K562 (cell line): Measurements from ENCODE around the gene ZNF500. TPM values are rescaled to one million over a fixed set of nuclear protein-coding genes. Genes with fewer than 3 reads are reported as not detected.

Experiments
- ATAC-seq: fragments of 200-7000 bp; cut with Tn5 transposase; 3 replicates; pipeline ENCODE4 v1.9.1; 2020; ENCODE audit warnings: moderate library complexity
- BruUV-seq: library from RNA; stranded (reverse); fragments of 400-500 nt; replicated peaks from 2 replicates; lab custom pipeline; 2021; lab: Mats Ljungman, UMichigan
- CTCF ChIA-PET: fragments of 300-600 bp; formaldehyde crosslinking; extraction: SDS; loops from one replicate; lab custom pipeline; 2021; ENCODE audit warnings: low intra/inter-chr PET ratio; lab: Yijun Ruan, JAX
- POLR2A ChIA-PET: fragments of 300-600, 350-650 bp; sonication (Branson Sonifier 250); formaldehyde crosslinking; extraction: SDS; loops from one replicate; lab custom pipeline; 2021; ENCODE audit warnings: antibody characterized with exemption, inconsistent platforms; lab: Yijun Ruan, JAX
- DNase-seq, 4 experiments: peaks; one replicate each; pipeline versions ENCODE4 v3.0.0 to v3.0.0-alpha.2; 2011 to 2018; ENCODE audit warnings: low spot score in 3 of 4, mixed read lengths in 3 of 4; ENCODE audit errors: extremely low read depth in 1 of 4
- FAIRE-seq: peaks from 2 replicates; lab custom pipeline; 2011; peaks lifted over from hg19 to GRCh38; lab: Jason Lieb, UNC
- H2AFZ ChIP-seq: 2 replicates; pipeline ENCODE4 v1.6.0; 2011; ENCODE audit warnings: low read depth, low read length, control low read depth, inconsistent platforms
- H3K27ac ChIP-seq: fragments of 200-600 bp; 3 replicates; pipeline ENCODE4 v1.8.0; 2011; ENCODE audit warnings: low read depth, mild to moderate bottlenecking, control low read depth, inconsistent platforms, low read length, moderate library complexity, mixed read lengths; ENCODE audit errors: extremely low read depth
- H3K27me3 ChIP-seq, 2 experiments: fragments of 300-600 bp in 1 of 2; 2 replicates in 1 of 2; 3 replicates in 1 of 2; pipeline versions ENCODE4 v1.6.0 to v1.8.0; 2011; ENCODE audit warnings: inconsistent platforms in 2 of 2, low read length in 2 of 2, mild to moderate bottlenecking in 1 of 2, mixed read lengths in 1 of 2, moderate library complexity in 1 of 2; ENCODE audit not compliant: control insufficient read depth in 2 of 2, insufficient read depth in 2 of 2
- H3K36me3 ChIP-seq: fragments of 300-600 bp; 3 replicates; pipeline ENCODE4 v1.8.0; 2011; ENCODE audit warnings: mild to moderate bottlenecking, low read length, inconsistent platforms; ENCODE audit not compliant: control insufficient read depth, insufficient read depth
- H3K4me1 ChIP-seq, 2 experiments: fragments of 200-600 bp in 1 of 2; replicated peaks in 1 of 2; 2 replicates in 1 of 2; 3 replicates in 1 of 2; pipeline versions ENCODE4 v1.5.1 to v1.8.0; 2011; ENCODE audit warnings: inconsistent platforms in 2 of 2, low read length in 2 of 2, mild to moderate bottlenecking in 1 of 2, mixed read lengths in 1 of 2, moderate library complexity in 1 of 2; ENCODE audit not compliant: control insufficient read depth in 2 of 2, insufficient read depth in 2 of 2
- H3K4me2 ChIP-seq: 2 replicates; pipeline ENCODE4 v1.6.1; 2011; ENCODE audit warnings: low read length, control low read depth, inconsistent platforms, mixed read lengths; ENCODE audit not compliant: insufficient read depth
- H3K4me3 ChIP-seq: fragments of 200-600 bp; sonication (generic), shearing (Covaris generic); 2 replicates; pipeline ENCODE4 v1.5.1; 2016; ENCODE audit warnings: control low read depth, inconsistent platforms
- H3K79me2 ChIP-seq: fragments of 200-600 bp; 3 replicates; pipeline ENCODE4 v1.8.0; 2011; ENCODE audit warnings: low read length, inconsistent platforms; ENCODE audit not compliant: control insufficient read depth, insufficient read depth
- H3K9ac ChIP-seq, 2 experiments: 2 replicates each; pipeline versions ENCODE4 v1.6.0 to v1.6.1; 2011; ENCODE audit warnings: low read depth in 2 of 2, low read length in 2 of 2, control low read depth in 1 of 2, inconsistent platforms in 1 of 2, mild to moderate bottlenecking in 1 of 2, mixed read lengths in 1 of 2; ENCODE audit not compliant: insufficient read depth in 1 of 2
- H3K9me1 ChIP-seq: one replicate; pipeline ENCODE4 v1.6.0; 2011; ENCODE audit warnings: inconsistent platforms, mild to moderate bottlenecking, low read length, moderate library complexity; ENCODE audit not compliant: control insufficient read depth, insufficient read depth
- H3K9me3 ChIP-seq: replicated peaks from 2 replicates; pipeline ENCODE4 v1.5.1; 2011; ENCODE audit warnings: low read depth, low read length, inconsistent platforms; ENCODE audit not compliant: control insufficient read depth, insufficient read depth
- H4K20me1 ChIP-seq: replicated peaks from 2 replicates; pipeline ENCODE4 v1.6.1; 2011; ENCODE audit warnings: low read length, inconsistent platforms, mixed read lengths; ENCODE audit not compliant: control insufficient read depth, insufficient read depth
- ERF ChIP-seq: fragments of 450-650 bp; formaldehyde crosslinking; IDR thresholded peaks from 2 replicates; pipeline ENCODE4 v1.4.0; 2020; ENCODE audit warnings: mild to moderate bottlenecking, mixed read lengths
- FOXK2 ChIP-seq, 2 experiments: fragments of 450-650 bp; IDR thresholded peaks in 1 of 2; conservative IDR thresholded peaks in 1 of 2; 2 replicates each; pipeline ENCODE4 v1.6.1; 2016; ENCODE audit warnings: low read depth in 2 of 2, mild to moderate bottlenecking in 1 of 2
- LARP7 ChIP-seq: fragments of 450-650 bp; IDR thresholded peaks from 2 replicates; pipeline ENCODE4 v1.6.1; 2016
- MAFG ChIP-seq: fragments of 450-650 bp; conservative IDR thresholded peaks from 2 replicates; pipeline ENCODE4 v1.6.1; 2016; ENCODE audit warnings: missing genetic modification characterization, missing compliant biosample characterization
- NFIX ChIP-seq: fragments of 250-450 bp; sonication (Bioruptor Pico); IDR thresholded peaks from 2 replicates; pipeline ENCODE4 v1.4.0; 2020; ENCODE audit warnings: low read depth, mild to moderate bottlenecking, moderate library complexity
- POLR2G ChIP-seq: fragments of 200-400 bp; formaldehyde crosslinking; IDR thresholded peaks from 2 replicates; pipeline ENCODE4 v1.6.1; 2017; ENCODE audit warnings: low read depth, mild to moderate bottlenecking, antibody characterized with exemption, low read length, moderate library complexity
- RBFOX2 ChIP-seq: fragments of 200-400 bp; formaldehyde crosslinking; IDR thresholded peaks from 2 replicates; pipeline ENCODE4 v1.6.1; 2017; ENCODE audit warnings: low read depth, mild to moderate bottlenecking, low read length, moderate library complexity
- SNRNP70 ChIP-seq: fragments of 200-400 bp; formaldehyde crosslinking; optimal IDR thresholded peaks from 2 replicates; pipeline ENCODE3; 2017; ENCODE audit warnings: low read depth, low read length
- ZBTB1 ChIP-seq: sonication (generic); formaldehyde crosslinking; IDR thresholded peaks from 2 replicates; pipeline ENCODE4 v1.8.1; 2023; ENCODE audit warnings: missing genetic modification reagents, low read depth, mild to moderate bottlenecking, borderline replicate concordance
- ZBTB12 ChIP-seq: fragments of 250-450 bp; sonication (Bioruptor Pico); IDR thresholded peaks from 2 replicates; pipeline ENCODE4 v1.4.0; 2020
- ZNF395 ChIP-seq: fragments of 200-800 bp; sonication (Bioruptor generic); IDR thresholded peaks from 2 replicates; pipeline ENCODE4 v1.6.1; 2017; ENCODE audit warnings: missing genetic modification characterization, missing compliant biosample characterization
- WGBS: fragments of 100-300 bp; shearing (Covaris generic); methylation state at CpG from one replicate; pipeline ENCODE4 v1.1.6; 2016; ENCODE audit warnings: low coverage, mixed read lengths; ENCODE audit not compliant: insufficient coverage; ENCODE audit errors: missing lambda C conversion rate; 5-methylcytosine and 5-hydroxymethylcytosine counted together
- in situ Hi-C: fragments of 300-500 bp; cut with MboI; formaldehyde crosslinking; loops from 4 replicates; pipeline ENCODE4 v1.15.0; 2018; ENCODE audit warnings: inconsistent platforms, mixed read lengths
- intact Hi-C: fragments of 100-400 bp; cut with micrococcal nuclease; formaldehyde crosslinking; loops from 2 replicates; pipeline ENCODE4 v1.14.2; 2022
- polyA plus RNA-seq, 8 experiments: library from polyadenylated mRNA; depleted of rRNA in 4 of 8; stranded (reverse) in 5 of 8; unstranded in 3 of 8; fragments of >200 nt; fragmentation: Nextera tagmentation in 2 of 8; fragmentation: Illumina TruSeq in 1 of 8; extraction: Ambion mirVana in 2 of 8; extraction: Trizol in 1 of 8; gene quantifications; 2 replicates each; pipeline versions ENCODE4 v1.2.1 to v1.2.3, GENCODE V29; 2011 to 2014; ENCODE audit warnings: inconsistent platforms in 1 of 8, missing spikeins in 1 of 8
- total RNA-seq, 7 experiments: library from RNA; depleted of rRNA in 6 of 7; stranded (reverse); fragments of >200 nt in 6 of 7; fragmentation: Illumina TruSeq in 2 of 7; extraction: Trizol in 2 of 7; gene quantifications; 2 replicates each; pipeline versions ENCODE4 v1.2.1 to v1.2.3, GENCODE V29; 2011 to 2021; ENCODE audit warnings: low replicate concordance in 1 of 7

ZNF500 gene
- total and polyA plus RNA-seq, 9 of the 15 experiments (the other 6 are each of a cell fraction or from before 2014, with no cell fraction given) = 0.80 to 20.8 (median 5.3) TPM

GRCh38 chr16:4762205-4762604 lies 4.8 kb downstream of the ZNF500 start:
- FAIRE-seq (no peak), DNase-seq (no peak), ATAC-seq (no peak)
- intact Hi-C loops (no loop called here), in situ Hi-C loops (no loop called here)
- Histone ChIP-seq H3K9me3 (no peaks in the 10 kb centered on the region), H3K79me2 (peaks cover 21% of the 10 kb centered on the region), H3K9ac (peak overlapping the region in 1 of 2 experiments; percentile 20; a peak in 1 of 4 replicates), H3K4me2 (no peak overlapping the region), H4K20me1 (no peaks in the 10 kb centered on the region), H3K27me3 (no peaks in the 10 kb centered on the region), H3K4me1 (peaks cover 8 to 32% of the 10 kb centered on the region in 2 experiments), H2AFZ (no peak overlapping the region), H3K9me1 (no peaks in the 10 kb centered on the region), H3K36me3 (peaks cover 66% of the 10 kb centered on the region; the same call in 2 of the 3 replicates), H3K4me3 (no peak overlapping the region), H3K27ac (no peak overlapping the region)
- 79% methylated on average over 9 of the region's 9 CpGs for WGBS
- BruUV-seq = no TSS peak
- CTCF ChIA-PET = no interaction called here
- TF ChIP-seq RBFOX2 = peak; percentile 52
- TF ChIP-seq FOXK2 (conservative IDR thresholded peaks at IDR 0.05 in 1 of 2, IDR thresholded peaks at IDR 0.05 in 1 of 2; ENCODE audit: low read depth in 2 of 2) = no peak
- POLR2A ChIA-PET = interaction anchor here (0.6 to 1.1 kb wide), 3 partner anchors 15 to 310 kb away, joined by 3 read pairs; no protein-coding TSS in a partner anchor

GRCh38 chr16:4760221-4760910 lies 6.6 kb downstream of the ZNF500 start:
- no peak for FAIRE-seq
- intact Hi-C loops = no loop called here
- POLR2A ChIA-PET = interaction anchor here (0.6 to 1.2 kb wide), 4 partner anchors 9 to 294 kb away, joined by 3 to 5 read pairs (median 3); no protein-coding TSS in a partner anchor

More at GRCh38 chr16:4760221-4760910, 6.6 kb downstream of the ZNF500 start:
- H3K4me3 ChIP-seq = no peak overlapping the region
- CTCF ChIA-PET = no interaction called here
- no peak for ATAC-seq
- peaks cover 76% of the 10 kb centered on the region for H3K36me3 ChIP-seq
- TF ChIP-seq ERF (CRISPR knock-in tag) = no peak
- TF ChIP-seq POLR2G = peak; percentile 33; the same call in 1 of the 2 replicates
- TF ChIP-seq SNRNP70 = no peak
- no peak for TF ChIP-seq ZBTB12 (CRISPR knock-in tag)
- TF ChIP-seq MAFG (tag) = no peak
- no peak for TF ChIP-seq ZBTB1
- TF ChIP-seq ZNF395 (CRISPR knock-in tag) = no peak
- peak; percentile 28; the same call in 1 of the 2 replicates for TF ChIP-seq RBFOX2
- TF ChIP-seq LARP7 = no peak
- no peak for TF ChIP-seq NFIX
- H3K79me2 ChIP-seq = peaks cover 4% of the 10 kb centered on the region; the same call in 1 of the 3 replicates
- no TSS peak for BruUV-seq
- H4K20me1 ChIP-seq = no peaks in the 10 kb centered on the region
- H3K9me1 ChIP-seq = no peaks in the 10 kb centered on the region
- H3K27ac ChIP-seq = no peak overlapping the region
- no peak overlapping the region for H3K4me2 ChIP-seq
- H3K27me3 ChIP-seq = no peaks in the 10 kb centered on the region
- in situ Hi-C loops = no loop called here
- peaks cover 6% of the 10 kb centered on the region for H3K9me3 ChIP-seq
- H3K4me1 ChIP-seq = peaks cover 0 to 16% of the 10 kb centered on the region in 2 experiments; a peak in 1 of 5 replicates
- no peak overlapping the region for H2AFZ ChIP-seq
- H3K9ac ChIP-seq = peak overlapping the region in 1 of 2 experiments; percentile 68; a peak in 2 of 4 replicates
- no peak for DNase-seq
- 93% methylated on average over 23 of the region's 23 CpGs for WGBS
